Measurements from ENCODE around the gene GET3.
"Not testable (repeated sequence)": the region's sequence is repeated elsewhere in the genome, so short reads cannot be mapped to it uniquely, and the experiment has no call there.

Gene GET3

DNA sequence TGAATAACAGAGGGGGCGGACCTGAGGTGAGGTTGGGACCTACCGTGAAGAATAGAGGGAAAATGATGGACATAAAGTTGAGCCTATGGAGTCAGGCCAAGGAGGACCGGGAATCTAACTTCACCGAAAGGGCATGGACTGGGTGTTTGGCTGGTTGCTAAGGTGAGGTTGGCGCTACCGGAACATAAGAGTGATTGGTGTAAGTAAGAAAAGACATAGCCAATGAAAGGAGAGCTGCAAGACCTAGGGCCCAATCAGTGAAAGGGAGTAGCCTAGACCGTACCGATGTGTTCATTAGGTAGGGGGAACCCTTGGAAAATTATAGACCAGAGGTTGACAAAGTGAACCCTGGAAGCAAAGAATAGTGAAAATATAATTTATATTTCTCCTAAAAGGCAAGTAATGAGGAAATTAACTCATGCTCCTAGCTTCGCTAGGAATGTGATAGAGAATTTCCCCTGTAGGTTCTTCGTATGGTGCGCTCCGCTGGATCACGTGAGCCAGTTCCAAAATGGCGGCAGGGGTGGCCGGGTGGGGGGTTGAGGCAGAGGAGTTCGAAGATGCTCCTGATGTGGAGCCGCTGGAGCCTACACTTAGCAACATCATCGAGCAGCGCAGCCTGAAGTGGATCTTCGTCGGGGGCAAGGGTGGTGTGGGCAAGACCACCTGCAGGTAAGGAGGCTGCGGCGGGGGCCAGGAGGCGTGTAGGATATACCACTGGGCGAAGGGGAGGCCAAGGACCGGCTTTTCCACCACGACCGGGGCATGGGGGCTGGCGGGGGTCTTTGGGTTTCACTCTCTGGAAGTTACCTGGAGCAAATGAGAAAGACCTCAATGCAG lies at the start of gene GET3:
TSS of gene GET3 (plus strand) at position 503 of the 840 bp plus-strand sequence. CDS start at position 512, 9 bp downstream.
- in situ Hi-C loops (cut with MboI; ENCODE audit: low sequenced_read_pairs), result no loop called here

- in situ Hi-C loops (cut with MboI; ENCODE audit: low sequenced_read_pairs), result no loop called here
These were observed 48.3 kb upstream of the GET3 start for GRCh38 chr19:12689012-12689411.

GRCh38 chr19:12689581-12690216 lies 47.6 kb upstream of the GET3 start:
- in situ Hi-C loops (cut with MboI; ENCODE audit: low sequenced_read_pairs), result no loop called here

GRCh38 chr19:12692960-12693359 lies 44.3 kb upstream of the GET3 start:
- in situ Hi-C loops (cut with MboI; ENCODE audit: low sequenced_read_pairs), result no loop called here

- in situ Hi-C loops (cut with MboI; ENCODE audit: low sequenced_read_pairs), result no loop called here
These were observed 42.7 kb upstream of the GET3 start for GRCh38 chr19:12694641-12695040.

- in situ Hi-C loops (cut with MboI; ENCODE audit: low sequenced_read_pairs), result no loop called here
These were observed 42.2 kb upstream of the GET3 start for GRCh38 chr19:12695096-12695495.

GRCh38 chr19:12695514-12695913 lies 41.8 kb upstream of the GET3 start:
- in situ Hi-C loops (cut with MboI; ENCODE audit: low sequenced_read_pairs), result no loop called here

DNA sequence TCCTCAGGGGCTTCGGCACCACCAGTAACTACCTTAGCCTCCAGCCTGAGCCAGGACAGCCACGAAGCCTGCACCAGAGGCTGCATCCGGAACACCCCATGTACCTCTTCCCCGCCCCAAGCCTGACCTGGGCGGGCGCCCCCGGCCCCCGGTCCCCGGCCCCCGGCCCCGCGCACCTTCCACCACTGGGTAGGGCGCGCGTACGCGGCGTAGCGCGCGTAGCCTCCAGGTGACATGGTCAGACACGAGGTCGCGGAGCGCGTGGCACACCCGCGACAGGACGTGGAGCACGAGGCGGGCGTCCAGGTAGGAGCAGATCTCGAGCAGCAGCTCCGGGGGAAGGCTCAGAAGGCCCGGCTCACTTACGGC lies 41.3 kb upstream of the GET3 start:
- in situ Hi-C loops (cut with MboI; ENCODE audit: low sequenced_read_pairs), result no loop called here

GRCh38 chr19:12696366-12697335 lies 40.6 kb upstream of the GET3 start, which contains the start of gene FBXW9:
TSS of gene FBXW9 (minus strand) at chr19:12696631. CDS start at chr19:12696581, 50 bp downstream.
- in situ Hi-C loops (cut with MboI; ENCODE audit: low sequenced_read_pairs), result no loop called here

DNA sequence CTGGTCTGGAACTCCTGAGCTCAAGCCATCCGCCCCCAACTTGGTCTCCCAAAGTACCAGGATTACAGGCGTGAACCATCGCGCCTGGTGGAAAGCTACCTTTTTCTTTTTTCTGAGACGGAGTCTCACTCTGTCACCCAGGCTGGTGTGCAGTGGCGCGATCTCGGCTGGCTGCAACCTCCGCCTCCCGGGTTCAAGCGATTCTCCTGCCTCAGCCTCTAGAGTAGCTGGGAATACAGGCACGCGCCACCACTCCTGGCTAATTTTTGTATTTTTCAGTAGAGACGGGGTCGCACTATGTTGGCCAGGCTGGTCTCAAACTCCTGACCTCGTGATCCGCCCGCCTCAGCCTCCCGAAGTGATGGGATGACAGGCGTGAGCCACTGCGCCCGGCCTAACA lies 39.9 kb upstream of the GET3 start:
- in situ Hi-C loops (cut with MboI; ENCODE audit: low sequenced_read_pairs), result not testable (repeated sequence)

DNA sequence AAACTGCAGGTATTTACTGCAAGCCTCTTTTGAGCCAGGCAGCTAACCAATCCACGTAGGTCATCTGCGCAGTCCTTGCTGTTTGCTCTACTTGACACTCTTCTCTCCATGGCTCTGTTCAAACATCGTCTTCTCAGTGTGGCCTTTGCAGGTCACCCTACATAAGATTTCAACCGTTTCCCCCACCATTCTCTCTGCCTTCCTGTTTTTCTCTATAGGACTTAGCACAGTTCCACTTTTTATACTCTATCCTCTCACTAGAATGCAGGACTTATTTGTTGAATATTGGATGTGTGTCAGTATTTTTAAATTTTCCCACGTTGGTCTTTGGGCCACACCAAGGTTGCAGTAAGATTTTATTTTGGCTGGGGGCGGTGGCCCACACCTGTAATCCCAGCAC lies 39.2 kb upstream of the GET3 start:
- in situ Hi-C loops (cut with MboI; ENCODE audit: low sequenced_read_pairs), result no loop called here

DNA sequence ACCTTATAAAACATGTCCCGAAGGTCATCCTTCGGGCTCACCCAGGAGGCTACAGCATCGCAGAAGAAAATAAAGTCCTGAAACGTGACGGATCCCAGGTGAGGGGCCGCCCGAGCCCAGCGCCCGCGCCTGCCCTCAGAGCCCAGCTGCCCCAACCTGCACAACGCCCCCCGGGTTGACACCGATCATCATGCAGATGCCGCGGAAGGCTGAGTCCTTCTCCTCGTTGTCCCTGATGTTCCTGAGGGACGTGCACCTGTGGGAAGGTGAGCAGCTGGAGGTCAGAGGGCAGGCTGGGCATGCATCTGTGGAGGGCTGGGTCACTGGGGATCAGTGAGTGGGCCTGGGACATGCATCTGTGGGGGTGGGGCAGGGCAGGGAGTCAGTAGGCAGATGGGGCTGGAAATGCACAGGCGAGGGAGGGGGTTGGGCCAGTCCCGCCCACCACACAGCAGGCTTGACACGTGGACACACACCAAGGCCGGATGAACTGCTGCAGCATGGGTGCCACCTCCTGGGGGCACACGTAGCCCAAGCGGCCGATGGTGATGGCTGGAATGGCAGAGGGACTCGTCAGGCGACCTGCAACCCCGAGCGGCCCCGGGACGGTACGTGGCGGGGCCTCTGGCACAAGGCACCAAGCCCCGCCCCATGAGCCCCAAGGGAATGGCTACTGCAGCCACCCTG lies 35.6 kb upstream of the GET3 start:
- in situ Hi-C loops (cut with MboI; ENCODE audit: low sequenced_read_pairs), result no loop called here

- in situ Hi-C loops (cut with MboI; ENCODE audit: low sequenced_read_pairs), result no loop called here
These were observed 34.3 kb upstream of the GET3 start for GRCh38 chr19:12703046-12703445.

- in situ Hi-C loops (cut with MboI; ENCODE audit: low sequenced_read_pairs), result no loop called here
These were observed 32.1 kb upstream of the GET3 start for GRCh38 chr19:12705169-12705568.

DNA sequence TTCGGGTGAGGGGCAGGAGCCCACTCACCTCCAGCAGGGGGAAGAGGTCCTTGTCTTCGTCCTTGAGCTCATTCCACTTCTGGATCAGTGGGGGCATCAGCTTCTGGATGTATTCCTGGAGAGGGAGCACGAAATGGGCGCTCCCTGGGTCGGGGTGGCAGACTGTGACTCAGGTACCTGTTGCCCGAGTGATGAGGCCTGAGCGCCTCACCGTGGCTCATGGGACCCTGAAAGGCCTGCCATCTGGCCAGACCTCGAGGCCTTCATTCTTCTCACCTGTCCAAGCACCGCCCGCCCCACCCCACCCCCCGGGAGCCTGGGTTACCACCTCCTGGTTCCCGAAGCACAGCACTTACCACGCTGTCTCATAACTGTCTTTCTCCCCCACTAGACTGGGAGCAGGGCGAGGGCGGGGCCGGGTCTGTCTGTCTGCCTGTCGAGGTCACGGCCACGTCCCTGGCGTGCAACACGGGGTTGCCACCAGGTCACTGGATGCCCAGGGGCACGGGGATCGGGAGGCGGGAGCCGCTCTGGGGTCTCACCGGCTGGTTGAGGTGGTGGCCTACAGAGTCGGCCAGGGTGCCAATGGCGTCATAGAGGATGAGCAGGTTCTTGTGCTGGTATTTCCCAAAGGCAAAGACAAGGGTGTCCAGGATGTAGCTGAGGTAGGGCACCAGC lies 31.5 kb upstream of the GET3 start:
- in situ Hi-C loops (cut with MboI; ENCODE audit: low sequenced_read_pairs), result no loop called here

GRCh38 chr19:12706332-12706718 lies 31.0 kb upstream of the GET3 start:
- in situ Hi-C loops (cut with MboI; ENCODE audit: low sequenced_read_pairs), result no loop called here

GRCh38 chr19:12708641-12709040 lies 28.7 kb upstream of the GET3 start:
- in situ Hi-C loops (cut with MboI; ENCODE audit: low sequenced_read_pairs), result no loop called here

DNA sequence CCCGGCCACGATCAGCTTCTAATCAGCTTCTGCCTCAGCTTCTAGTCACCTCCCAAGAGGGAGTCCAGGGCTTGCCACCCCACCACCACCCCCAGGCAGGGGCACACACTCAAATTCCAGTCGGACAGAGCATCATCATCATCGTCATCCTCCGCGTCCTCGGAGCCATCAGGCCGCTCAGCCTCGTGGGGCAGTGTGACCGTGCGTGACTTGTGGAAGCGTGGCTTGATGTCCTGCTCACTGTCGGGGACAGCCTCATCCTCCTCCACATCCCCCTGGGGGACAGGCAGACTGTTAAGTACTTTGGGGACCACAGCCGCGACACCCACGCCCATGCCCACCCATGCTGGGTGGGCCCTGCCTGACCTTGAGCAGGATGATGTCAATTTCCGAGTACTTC lies 26.1 kb upstream of the GET3 start:
- in situ Hi-C loops (cut with MboI; ENCODE audit: low sequenced_read_pairs), result no loop called here

DNA sequence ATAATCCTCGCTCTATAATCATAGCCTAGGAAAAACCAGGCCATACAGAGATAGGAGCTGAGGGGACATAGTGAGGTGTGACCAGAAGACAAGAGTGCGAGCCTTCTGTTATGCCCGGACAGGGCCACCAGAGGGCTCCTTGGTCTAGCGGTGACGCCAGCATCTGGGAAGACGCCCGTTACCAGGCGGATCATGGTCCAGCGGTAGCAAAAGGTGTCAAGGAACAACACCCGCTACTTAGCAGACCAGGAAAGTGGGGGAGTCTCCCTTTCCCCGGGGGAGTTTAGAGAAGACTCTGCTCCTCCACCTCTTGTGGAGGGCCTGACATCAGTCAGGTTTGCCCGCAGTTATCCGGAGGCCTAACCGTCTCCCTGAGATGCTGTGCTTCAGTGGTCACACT lies 25.2 kb upstream of the GET3 start:
- in situ Hi-C loops (cut with MboI; ENCODE audit: low sequenced_read_pairs), result not testable (repeated sequence)

- in situ Hi-C loops (cut with MboI; ENCODE audit: low sequenced_read_pairs), result not testable (repeated sequence)
These were observed 24.0 kb upstream of the GET3 start for GRCh38 chr19:12713304-12713703.
